ENCODE results near the gene SLC35A3.
"Not testable (repeated sequence)": the region's sequence is repeated elsewhere in the genome, so short reads cannot be mapped to it uniquely, and the experiment has no call there.

Gene SLC35A3

GRCh38 chr1:99975529-99975928 is 5.7 kb downstream of the SLC35A3 start:
- DNase-seq (ENCODE audit: low read depth): no peak
- H3K4me3 ChIP-seq (ENCODE audit: low read depth, low read length): no peak overlapping the region
- no peak for TF ChIP-seq CTCF (conservative IDR thresholded peaks at IDR 0.05; ENCODE audit: low read depth, low read length)

GRCh38 chr1:99977326-99977725 is 7.5 kb downstream of the SLC35A3 start:
- H3K4me3 ChIP-seq (ENCODE audit: low read depth, low read length); DNase-seq (ENCODE audit: low read depth): not testable (repeated sequence)

- H3K4me3 ChIP-seq (ENCODE audit: low read depth, low read length): no peak overlapping the region
- DNase-seq (ENCODE audit: low read depth): no peak
- no peak for TF ChIP-seq CTCF (conservative IDR thresholded peaks at IDR 0.05; ENCODE audit: low read depth, low read length)
Observed at GRCh38 chr1:99978218-99978617, 8.4 kb downstream of the SLC35A3 start.

GRCh38 chr1:99979091-99979490 is 9.3 kb downstream of the SLC35A3 start:
- no peak overlapping the region for H3K4me3 ChIP-seq (ENCODE audit: low read depth, low read length)
- no peak for TF ChIP-seq CTCF (conservative IDR thresholded peaks at IDR 0.05; ENCODE audit: low read depth, low read length)
- DNase-seq (ENCODE audit: low read depth): no peak

GRCh38 chr1:99980928-99981327 is 11.1 kb downstream of the SLC35A3 start:
- no peak overlapping the region for H3K4me3 ChIP-seq (ENCODE audit: low read depth, low read length)
- no peak for TF ChIP-seq CTCF (conservative IDR thresholded peaks at IDR 0.05; ENCODE audit: low read depth, low read length)
- no peak for DNase-seq (ENCODE audit: low read depth)

- no peak for DNase-seq (ENCODE audit: low read depth)
- TF ChIP-seq CTCF (conservative IDR thresholded peaks at IDR 0.05; ENCODE audit: low read depth, low read length): no peak
- H3K4me3 ChIP-seq (ENCODE audit: low read depth, low read length): no peak overlapping the region
Observed at GRCh38 chr1:99986656-99987225, 16.9 kb downstream of the SLC35A3 start.

GRCh38 chr1:99988210-99988765 is 18.5 kb downstream of the SLC35A3 start:
- DNase-seq (ENCODE audit: low read depth): no peak
- no peak overlapping the region for H3K4me3 ChIP-seq (ENCODE audit: low read depth, low read length)
- no peak for TF ChIP-seq CTCF (conservative IDR thresholded peaks at IDR 0.05; ENCODE audit: low read depth, low read length)

Data from choroid plexus epithelial cell (primary cell).